HEK293 (cell line): ENCODE data around the gene IGF1R.

Source experiments
- ZNF239 ChIP-seq: fragments of 450-650 bp; formaldehyde crosslinking; IDR thresholded peaks from 2 replicates; pipeline ENCODE4 v1.5.1; 2016; ENCODE audit warnings: missing biosample characterization, missing genetic modification characterization
- ZNF521 ChIP-seq: fragments of 450-650 bp; formaldehyde crosslinking; IDR thresholded peaks from 2 replicates; pipeline ENCODE4 v1.5.1; 2017; ENCODE audit warnings: missing biosample characterization, mild to moderate bottlenecking, missing genetic modification characterization
- TF ChIP-seq, protein P1 (sequence below): fragments of 450-650 bp; formaldehyde crosslinking; IDR thresholded peaks from 2 replicates; pipeline ENCODE4 v1.5.1; 2016; ENCODE audit warnings: missing biosample characterization, missing genetic modification characterization

DNA sequence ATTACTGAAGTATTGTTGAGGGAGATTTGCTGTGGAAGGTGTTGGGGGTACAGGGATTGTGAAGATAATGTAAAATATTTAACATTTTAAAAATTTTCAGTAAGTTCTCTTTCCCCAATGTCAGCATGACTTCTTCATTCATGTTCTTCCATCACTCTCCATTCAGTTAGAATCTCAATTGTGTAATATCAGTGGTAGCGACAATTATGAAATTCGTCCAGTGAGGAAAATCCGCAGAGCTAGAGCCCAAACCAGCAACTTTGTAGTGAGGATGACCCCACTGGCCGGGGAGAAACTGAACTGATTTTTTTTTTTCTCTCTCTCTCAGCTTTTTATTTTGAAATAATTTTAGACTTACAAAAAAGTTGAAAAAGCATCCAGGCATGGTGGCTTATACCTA lies 187.5 kb downstream of the IGF1R start:
- TF ChIP-seq ZNF521 (tag by site-specific recombination) = no peak
- TF ChIP-seq, protein P1, sequence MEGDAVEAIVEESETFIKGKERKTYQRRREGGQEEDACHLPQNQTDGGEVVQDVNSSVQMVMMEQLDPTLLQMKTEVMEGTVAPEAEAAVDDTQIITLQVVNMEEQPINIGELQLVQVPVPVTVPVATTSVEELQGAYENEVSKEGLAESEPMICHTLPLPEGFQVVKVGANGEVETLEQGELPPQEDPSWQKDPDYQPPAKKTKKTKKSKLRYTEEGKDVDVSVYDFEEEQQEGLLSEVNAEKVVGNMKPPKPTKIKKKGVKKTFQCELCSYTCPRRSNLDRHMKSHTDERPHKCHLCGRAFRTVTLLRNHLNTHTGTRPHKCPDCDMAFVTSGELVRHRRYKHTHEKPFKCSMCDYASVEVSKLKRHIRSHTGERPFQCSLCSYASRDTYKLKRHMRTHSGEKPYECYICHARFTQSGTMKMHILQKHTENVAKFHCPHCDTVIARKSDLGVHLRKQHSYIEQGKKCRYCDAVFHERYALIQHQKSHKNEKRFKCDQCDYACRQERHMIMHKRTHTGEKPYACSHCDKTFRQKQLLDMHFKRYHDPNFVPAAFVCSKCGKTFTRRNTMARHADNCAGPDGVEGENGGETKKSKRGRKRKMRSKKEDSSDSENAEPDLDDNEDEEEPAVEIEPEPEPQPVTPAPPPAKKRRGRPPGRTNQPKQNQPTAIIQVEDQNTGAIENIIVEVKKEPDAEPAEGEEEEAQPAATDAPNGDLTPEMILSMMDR (tag by site-specific recombination) = no peak
- no peak for TF ChIP-seq ZNF239 (tag by site-specific recombination)
